IMR-90 (cell line): ENCODE results near the gene CIC. TPM values are rescaled to one million over a fixed set of nuclear protein-coding genes. Genes with fewer than 3 reads are reported as not detected.

Source experiments
- ATAC-seq: fragments of 200-7000 bp; cut with Tn5 transposase; 2 replicates; pipeline ENCODE4 v1.9.1; 2020; ENCODE audit warnings: low read depth, mild to moderate bottlenecking, moderate library complexity
- BruUV-seq: library from RNA; stranded (reverse); fragments of 400-500 nt; replicated peaks from 2 replicates; lab custom pipeline; 2021; lab: Mats Ljungman, UMichigan
- CTCF ChIA-PET: fragments of 300-600 bp; formaldehyde crosslinking; extraction: SDS; loops from one replicate; lab custom pipeline; 2021; ENCODE audit warnings: antibody characterized with exemption; lab: Yijun Ruan, JAX
- POLR2A ChIA-PET: fragments of 300-600 bp; sonication (Branson Sonifier 250); formaldehyde crosslinking; loops from one replicate; lab custom pipeline; 2022; ENCODE audit warnings: antibody characterized with exemption; ENCODE audit not compliant: unreplicated experiment; lab: Charles Lee
- DNase-seq: peaks from one replicate; pipeline ENCODE4 v3.0.0; 2013
- H2AFZ ChIP-seq: replicated peaks from 2 replicates; pipeline ENCODE3; 2013; ENCODE audit warnings: low read length, mild to moderate bottlenecking; ENCODE audit not compliant: poor library complexity
- H2AK5ac ChIP-seq: 2 replicates; pipeline ENCODE4 v1.6.1; 2013; ENCODE audit warnings: low read depth, low read length, inconsistent platforms
- H2AK9ac ChIP-seq: replicated peaks from 2 replicates; pipeline ENCODE3; 2013; ENCODE audit warnings: mild to moderate bottlenecking, low read depth, low read length, moderate library complexity; ENCODE audit not compliant: poor library complexity
- H2BK120ac ChIP-seq: 2 replicates; pipeline ENCODE4 v1.6.1; 2013; ENCODE audit warnings: low read depth, low read length, inconsistent platforms
- H2BK15ac ChIP-seq: 3 replicates; pipeline ENCODE4 v1.6.1; 2013; ENCODE audit warnings: low read depth, low read length, inconsistent platforms
- H2BK20ac ChIP-seq: 2 replicates; pipeline ENCODE4 v1.6.1; 2013; ENCODE audit warnings: low read depth, mild to moderate bottlenecking, inconsistent platforms, low read length, moderate library complexity
- H2BK5ac ChIP-seq: 2 replicates; pipeline ENCODE4 v1.6.1; 2013; ENCODE audit warnings: mild to moderate bottlenecking, low read depth, low read length, inconsistent platforms; ENCODE audit not compliant: poor library complexity, severe bottlenecking
- H3K14ac ChIP-seq: replicated peaks from 2 replicates; pipeline ENCODE4 v1.6.1; 2013; ENCODE audit warnings: low read depth, low read length, inconsistent platforms
- H3K18ac ChIP-seq: 2 replicates; pipeline ENCODE4 v1.6.1; 2013; ENCODE audit warnings: low read depth, low read length, control low read depth
- H3K23ac ChIP-seq: 2 replicates; pipeline ENCODE4 v1.6.1; 2013; ENCODE audit warnings: low read depth, low read length, inconsistent platforms
- H3K27ac ChIP-seq: 2 replicates; pipeline ENCODE4 v1.5.1; 2013; ENCODE audit warnings: mild to moderate bottlenecking, control low read depth, low read length; ENCODE audit not compliant: insufficient read depth
- H3K27me3 ChIP-seq: 2 replicates; pipeline ENCODE4 v1.6.1; 2013; ENCODE audit warnings: low read length; ENCODE audit not compliant: control insufficient read depth, insufficient read depth
- H3K36me3 ChIP-seq: 2 replicates; pipeline ENCODE4 v1.6.1; 2013; ENCODE audit warnings: low read length, mixed read lengths; ENCODE audit not compliant: control insufficient read depth, insufficient read depth
- H3K4ac ChIP-seq: 2 replicates; pipeline ENCODE4 v1.6.1; 2013; ENCODE audit warnings: low read depth, low read length, inconsistent platforms
- H3K4me1 ChIP-seq: 2 replicates; pipeline ENCODE4 v1.6.1; 2013; ENCODE audit warnings: low read length, mixed read lengths; ENCODE audit not compliant: control insufficient read depth, insufficient read depth
- H3K4me2 ChIP-seq: 2 replicates; pipeline ENCODE4 v1.6.1; 2013; ENCODE audit warnings: low read depth, mild to moderate bottlenecking, control low read depth, low read length, moderate library complexity
- H3K4me3 ChIP-seq: 2 replicates; pipeline ENCODE4 v1.5.1; 2013; ENCODE audit warnings: low read depth, mild to moderate bottlenecking, control low read depth, low read length, moderate library complexity; ENCODE audit not compliant: insufficient read depth
- H3K56ac ChIP-seq: 2 replicates; pipeline ENCODE4 v1.6.1; 2013; ENCODE audit warnings: low read length, inconsistent platforms; ENCODE audit not compliant: insufficient read depth; ENCODE audit errors: extremely low read depth
- H3K79me1 ChIP-seq, 2 experiments: 2 replicates each; pipeline ENCODE4 v1.6.1; 2013; ENCODE audit warnings: low read length in 2 of 2, inconsistent platforms in 1 of 2, low read depth in 1 of 2
- H3K9ac ChIP-seq: 2 replicates; pipeline ENCODE4 v1.6.1; 2013; ENCODE audit warnings: low read depth, low read length, control low read depth
- H3K9me1 ChIP-seq: 2 replicates; pipeline ENCODE4 v1.6.1; 2013; ENCODE audit warnings: low read length, inconsistent platforms; ENCODE audit not compliant: insufficient read depth
- H3K9me3 ChIP-seq: 2 replicates; pipeline ENCODE4 v1.6.1; 2013; ENCODE audit warnings: low read length; ENCODE audit not compliant: control insufficient read depth, insufficient read depth
- H4K20me1 ChIP-seq: 2 replicates; pipeline ENCODE4 v1.6.1; 2013; ENCODE audit warnings: low read length, inconsistent platforms; ENCODE audit not compliant: insufficient read depth
- H4K5ac ChIP-seq: 2 replicates; pipeline ENCODE4 v1.6.1; 2013; ENCODE audit warnings: mild to moderate bottlenecking, low read depth, low read length, control low read depth
- H4K8ac ChIP-seq, 2 experiments: 2 replicates each; pipeline ENCODE4 v1.6.1; 2013; ENCODE audit warnings: low read depth in 2 of 2, low read length in 2 of 2, control low read depth in 1 of 2, inconsistent platforms in 1 of 2
- H4K91ac ChIP-seq: 2 replicates; pipeline ENCODE4 v1.6.1; 2013; ENCODE audit warnings: low read depth, low read length, inconsistent platforms; ENCODE audit not compliant: insufficient read depth
- WGBS, 2 experiments: methylation state at CpG; one replicate each; pipeline versions ENCODE4 v1.1.5 to v1.1.7; 2013; ENCODE audit warnings: missing lambda C conversion rate in 2 of 2; ENCODE audit not compliant: insufficient read length in 1 of 2; ENCODE audit errors: extremely low coverage in 2 of 2; 5-methylcytosine and 5-hydroxymethylcytosine counted together
- dilution Hi-C: fragments of 300-500 bp; cut with HindIII; formaldehyde crosslinking; loops from one replicate; pipeline ENCODE4 v1.14.3; 2018; ENCODE audit warnings: low sequenced_read_pairs; ENCODE audit not compliant: unreplicated experiment
- in situ Hi-C: fragments of 300-500 bp; cut with MboI; formaldehyde crosslinking; loops from 3 replicates; pipeline ENCODE4 v1.14.3; 2019; ENCODE audit warnings: low sequenced_read_pairs, inconsistent platforms, mixed read lengths
- intact Hi-C: fragments of 100-400 bp; cut with micrococcal nuclease; formaldehyde crosslinking; loops from 2 replicates; pipeline ENCODE4 v1.10.0; 2022
- polyA plus RNA-seq, 3 experiments: library from polyadenylated mRNA; depleted of rRNA; stranded (reverse); fragments of >200 nt; gene quantifications; 2 replicates each; pipeline ENCODE4 v1.2.3, GENCODE V29; 2012; ENCODE audit warnings: low replicate concordance in 1 of 3
- total RNA-seq: library from RNA; depleted of rRNA; stranded (reverse); fragments of >200 nt; gene quantifications from 2 replicates; pipeline ENCODE4 v1.2.3, GENCODE V29; 2012
- TF ChIP-seq, protein P1 (sequence below): fragments of 150-350 bp; IDR thresholded peaks from 2 replicates; pipeline ENCODE4 v1.6.1; 2016; ENCODE audit warnings: low read depth, mild to moderate bottlenecking, low read length, moderate library complexity, borderline replicate concordance

Gene CIC
- total and polyA plus RNA-seq, 2 of the 4 experiments (the other 2 are of a cell fraction) = 1.8 to 23.2 TPM

DNA sequence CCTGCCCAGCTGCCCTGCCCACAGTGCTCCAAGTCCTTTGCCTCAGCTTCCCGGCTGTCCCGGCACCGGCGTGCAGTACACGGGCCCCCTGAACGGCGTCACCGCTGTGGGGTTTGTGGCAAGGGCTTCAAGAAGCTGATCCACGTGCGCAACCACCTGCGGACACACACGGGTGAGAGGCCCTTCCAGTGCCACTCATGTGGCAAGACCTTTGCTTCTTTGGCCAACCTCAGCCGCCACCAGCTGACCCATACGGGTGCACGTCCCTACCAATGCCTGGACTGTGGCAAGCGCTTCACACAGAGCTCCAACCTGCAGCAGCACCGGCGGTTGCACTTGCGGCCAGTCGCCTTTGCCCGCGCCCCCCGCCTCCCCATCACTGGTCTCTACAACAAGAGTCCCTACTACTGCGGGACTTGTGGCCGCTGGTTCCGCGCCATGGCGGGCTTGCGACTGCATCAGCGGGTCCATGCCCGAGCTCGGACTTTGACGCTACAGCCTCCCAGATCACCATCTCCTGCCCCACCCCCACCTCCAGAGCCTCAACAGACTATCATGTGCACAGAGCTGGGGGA, 43.2 kb upstream of the CIC start:
- Histone ChIP-seq H3K56ac (no peak overlapping the region), H4K5ac (no peak overlapping the region), H2AFZ (no peak overlapping the region), H3K9ac (no peak overlapping the region), H3K4ac (no peak overlapping the region), H3K79me1 (peaks cover 23 to 81% of the 10 kb centered on the region in 2 experiments), H3K18ac (no peak overlapping the region), H3K27me3 (no peaks in the 10 kb centered on the region), H3K4me2 (no peak overlapping the region), H3K4me1 (no peaks in the 10 kb centered on the region), H3K23ac (no peak overlapping the region), H3K36me3 (peaks cover 57% of the 10 kb centered on the region), H3K9me1 (peaks cover 14% of the 10 kb centered on the region), H4K20me1 (peaks cover 67% of the 10 kb centered on the region), H2BK5ac (no peak overlapping the region), H2AK5ac (no peak overlapping the region), H2AK9ac (peak overlapping the region; percentile 28), H3K14ac (no peak overlapping the region), H3K4me3 (no peak overlapping the region), H3K9me3 (no peaks in the 10 kb centered on the region), H2BK120ac (no peak overlapping the region), H4K8ac (no peak overlapping the region), H3K27ac (no peak overlapping the region), H2BK20ac (no peak overlapping the region), H4K91ac (no peak overlapping the region), H2BK15ac (no peak overlapping the region)
- TF ChIP-seq, protein P1, sequence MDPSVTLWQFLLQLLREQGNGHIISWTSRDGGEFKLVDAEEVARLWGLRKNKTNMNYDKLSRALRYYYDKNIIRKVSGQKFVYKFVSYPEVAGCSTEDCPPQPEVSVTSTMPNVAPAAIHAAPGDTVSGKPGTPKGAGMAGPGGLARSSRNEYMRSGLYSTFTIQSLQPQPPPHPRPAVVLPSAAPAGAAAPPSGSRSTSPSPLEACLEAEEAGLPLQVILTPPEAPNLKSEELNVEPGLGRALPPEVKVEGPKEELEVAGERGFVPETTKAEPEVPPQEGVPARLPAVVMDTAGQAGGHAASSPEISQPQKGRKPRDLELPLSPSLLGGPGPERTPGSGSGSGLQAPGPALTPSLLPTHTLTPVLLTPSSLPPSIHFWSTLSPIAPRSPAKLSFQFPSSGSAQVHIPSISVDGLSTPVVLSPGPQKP = no peak
- dilution Hi-C loops = no loop called here
- DNase-seq (no peak), ATAC-seq (no peak)
- CTCF ChIA-PET = no interaction called here
- in situ Hi-C loops = no loop called here
- POLR2A ChIA-PET = interaction anchor here (0.5 to 0.6 kb wide), 2 partner anchors 34 to 106 kb away, joined by 3 to 6 read pairs; no protein-coding TSS in a partner anchor
- intact Hi-C loops = no loop called here
- WGBS, 2 experiments = 92% methylated on average over 18 of the region's 33 CpGs; no CpG with 5 or more reads in 1 of the 2 experiments
- BruUV-seq = no TSS peak
